LNCaP clone FGC (cell line): ENCODE data around the gene TTLL9.

Experiments
- DNase-seq: peaks from one replicate; pipeline ENCODE4 v3.0.0-alpha.2; 2011; ENCODE audit warnings: low read depth
- H3K4me3 ChIP-seq: 2 replicates; pipeline ENCODE4 v1.5.1; 2011; ENCODE audit warnings: mild to moderate bottlenecking, low read depth, low read length, control low read depth
- TF ChIP-seq, protein P1 (sequence below): IDR thresholded peaks from 2 replicates; pipeline ENCODE4 v1.5.1; 2012; ENCODE audit warnings: mild to moderate bottlenecking; ENCODE audit not compliant: control insufficient read depth, insufficient read depth; ENCODE audit errors: extremely low read depth

The TTLL9 gene, protein sequence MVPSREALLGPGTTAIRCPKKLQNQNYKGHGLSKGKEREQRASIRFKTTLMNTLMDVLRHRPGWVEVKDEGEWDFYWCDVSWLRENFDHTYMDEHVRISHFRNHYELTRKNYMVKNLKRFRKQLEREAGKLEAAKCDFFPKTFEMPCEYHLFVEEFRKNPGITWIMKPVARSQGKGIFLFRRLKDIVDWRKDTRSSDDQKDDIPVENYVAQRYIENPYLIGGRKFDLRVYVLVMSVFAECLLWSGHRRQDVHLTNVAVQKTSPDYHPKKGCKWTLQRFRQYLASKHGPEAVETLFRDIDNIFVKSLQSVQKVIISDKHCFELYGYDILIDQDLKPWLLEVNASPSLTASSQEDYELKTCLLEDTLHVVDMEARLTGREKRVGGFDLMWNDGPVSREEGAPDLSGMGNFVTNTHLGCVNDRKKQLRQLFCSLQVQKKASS

DNA sequence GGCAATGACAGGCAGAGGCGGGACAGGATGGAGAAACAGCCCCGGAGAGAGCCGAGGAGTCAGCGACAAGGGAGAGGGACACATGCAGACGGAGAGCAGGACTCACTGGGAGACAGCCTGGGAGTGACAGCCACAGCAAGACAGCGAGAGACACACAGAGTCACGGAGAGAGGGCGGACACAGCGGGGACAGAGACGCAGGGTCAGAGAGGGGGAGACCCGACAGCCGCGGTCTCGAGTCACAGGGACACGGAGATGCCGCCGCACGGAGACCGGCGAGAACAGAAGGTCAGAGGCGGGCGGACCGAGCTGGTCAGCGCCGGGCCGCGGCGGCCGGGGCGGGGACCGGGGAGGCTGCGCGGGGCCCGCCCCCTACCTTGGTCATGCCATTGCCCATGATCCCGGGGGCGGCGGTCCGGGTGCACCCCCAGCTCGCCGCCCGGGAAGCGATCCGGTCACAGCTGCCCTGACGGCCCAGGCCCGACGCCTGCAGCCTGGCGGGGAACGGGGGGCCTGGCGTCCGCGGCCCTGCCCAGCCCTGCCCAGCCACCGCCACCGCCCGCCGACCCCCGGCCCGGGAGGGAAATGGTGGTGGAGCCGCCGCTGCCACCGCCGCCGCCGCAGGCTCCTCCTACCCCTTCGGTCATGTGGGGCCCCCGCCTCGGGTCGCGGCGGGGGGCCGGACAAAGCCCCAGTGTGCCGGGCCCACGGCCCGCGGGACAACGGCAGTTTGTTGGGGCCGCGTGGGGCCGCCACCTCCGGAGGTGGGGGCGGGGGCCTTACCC lies at the start of gene TTLL9, which contains the start of gene DUSP15:
Gene TTLL9 (plus strand): TSS at position 693 of the 784 bp plus-strand sequence. CDS start 493 bp downstream, outside the sequence.
Gene DUSP15 (minus strand): TSS at position 586 of the 784 bp plus-strand sequence. CDS start 190 bp downstream, at position 396.
- DNase-seq: no peak
- TF ChIP-seq, protein P1, sequence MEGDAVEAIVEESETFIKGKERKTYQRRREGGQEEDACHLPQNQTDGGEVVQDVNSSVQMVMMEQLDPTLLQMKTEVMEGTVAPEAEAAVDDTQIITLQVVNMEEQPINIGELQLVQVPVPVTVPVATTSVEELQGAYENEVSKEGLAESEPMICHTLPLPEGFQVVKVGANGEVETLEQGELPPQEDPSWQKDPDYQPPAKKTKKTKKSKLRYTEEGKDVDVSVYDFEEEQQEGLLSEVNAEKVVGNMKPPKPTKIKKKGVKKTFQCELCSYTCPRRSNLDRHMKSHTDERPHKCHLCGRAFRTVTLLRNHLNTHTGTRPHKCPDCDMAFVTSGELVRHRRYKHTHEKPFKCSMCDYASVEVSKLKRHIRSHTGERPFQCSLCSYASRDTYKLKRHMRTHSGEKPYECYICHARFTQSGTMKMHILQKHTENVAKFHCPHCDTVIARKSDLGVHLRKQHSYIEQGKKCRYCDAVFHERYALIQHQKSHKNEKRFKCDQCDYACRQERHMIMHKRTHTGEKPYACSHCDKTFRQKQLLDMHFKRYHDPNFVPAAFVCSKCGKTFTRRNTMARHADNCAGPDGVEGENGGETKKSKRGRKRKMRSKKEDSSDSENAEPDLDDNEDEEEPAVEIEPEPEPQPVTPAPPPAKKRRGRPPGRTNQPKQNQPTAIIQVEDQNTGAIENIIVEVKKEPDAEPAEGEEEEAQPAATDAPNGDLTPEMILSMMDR: no peak
- H3K4me3 ChIP-seq: peak within 1 kb of the TSS; percentile 12; the same call in 1 of the 2 replicates

DNA sequence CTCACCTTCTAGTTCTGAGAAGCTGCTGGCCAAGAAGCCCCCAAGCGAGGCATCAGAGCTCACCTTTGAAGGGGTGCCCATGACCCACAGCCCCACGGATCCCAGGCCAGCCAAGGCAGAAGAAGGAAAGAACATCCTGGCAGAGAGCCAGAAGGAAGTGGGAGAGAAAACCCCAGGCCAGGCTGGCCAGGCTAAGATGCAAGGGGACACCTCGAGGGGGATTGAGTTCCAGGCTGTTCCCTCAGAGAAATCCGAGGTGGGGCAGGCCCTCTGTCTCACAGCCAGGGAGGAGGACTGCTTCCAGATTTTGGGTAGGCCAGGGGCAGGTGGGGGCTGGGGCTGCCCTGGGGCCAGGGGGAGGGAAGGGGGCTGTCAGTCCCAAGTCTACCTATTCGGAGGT lies 49.0 kb upstream of the TTLL9 start:
- no peak for DNase-seq
- no peak overlapping the region for H3K4me3 ChIP-seq
- TF ChIP-seq, protein P1: no peak

DNA sequence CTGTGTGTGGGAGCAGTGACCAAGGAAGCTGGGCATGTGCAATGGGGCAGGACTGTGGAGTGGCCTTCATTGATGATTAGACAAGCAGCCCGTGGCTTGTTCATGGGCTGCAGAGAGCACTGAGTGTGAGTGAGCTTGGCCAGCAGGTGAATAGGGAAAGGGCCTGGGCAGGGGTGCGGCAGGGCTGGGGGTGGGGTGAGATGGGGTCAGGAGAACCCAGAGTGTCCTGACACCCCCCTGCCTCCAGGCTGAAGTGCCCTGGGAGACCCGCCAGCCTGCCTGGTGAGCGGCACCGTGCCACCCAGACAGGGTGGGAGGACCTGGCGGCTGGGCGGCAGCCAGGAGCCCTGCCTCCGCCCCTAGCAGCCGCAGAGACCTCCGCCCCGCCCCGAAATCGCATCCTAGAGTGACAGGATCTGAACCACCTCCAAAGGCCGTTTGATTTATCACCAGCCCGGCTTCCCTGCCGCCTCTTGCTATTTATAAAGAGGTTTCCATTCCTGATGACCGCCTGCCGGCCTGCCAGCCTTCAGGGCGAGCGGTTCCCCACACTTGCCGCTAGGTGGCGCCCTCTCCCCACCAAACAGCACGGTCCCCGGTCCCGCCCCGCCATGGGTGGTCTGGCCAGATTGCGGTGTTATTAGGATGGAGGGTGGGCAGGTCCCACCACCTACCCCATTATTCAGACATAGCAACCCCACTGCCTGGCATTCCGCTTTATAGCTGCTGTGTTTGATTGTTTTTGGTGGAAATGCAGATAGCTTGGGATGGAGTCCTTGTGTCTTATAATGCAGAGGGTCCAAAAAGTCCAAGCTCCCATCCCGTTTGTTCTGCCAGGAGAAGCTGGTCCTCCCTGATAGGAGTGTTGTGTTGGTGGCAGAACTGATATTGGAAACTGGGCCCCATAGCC lies 47.8 kb upstream of the TTLL9 start:
- no peak overlapping the region for H3K4me3 ChIP-seq
- no peak for DNase-seq
- TF ChIP-seq, protein P1: peak; percentile 99

DNA sequence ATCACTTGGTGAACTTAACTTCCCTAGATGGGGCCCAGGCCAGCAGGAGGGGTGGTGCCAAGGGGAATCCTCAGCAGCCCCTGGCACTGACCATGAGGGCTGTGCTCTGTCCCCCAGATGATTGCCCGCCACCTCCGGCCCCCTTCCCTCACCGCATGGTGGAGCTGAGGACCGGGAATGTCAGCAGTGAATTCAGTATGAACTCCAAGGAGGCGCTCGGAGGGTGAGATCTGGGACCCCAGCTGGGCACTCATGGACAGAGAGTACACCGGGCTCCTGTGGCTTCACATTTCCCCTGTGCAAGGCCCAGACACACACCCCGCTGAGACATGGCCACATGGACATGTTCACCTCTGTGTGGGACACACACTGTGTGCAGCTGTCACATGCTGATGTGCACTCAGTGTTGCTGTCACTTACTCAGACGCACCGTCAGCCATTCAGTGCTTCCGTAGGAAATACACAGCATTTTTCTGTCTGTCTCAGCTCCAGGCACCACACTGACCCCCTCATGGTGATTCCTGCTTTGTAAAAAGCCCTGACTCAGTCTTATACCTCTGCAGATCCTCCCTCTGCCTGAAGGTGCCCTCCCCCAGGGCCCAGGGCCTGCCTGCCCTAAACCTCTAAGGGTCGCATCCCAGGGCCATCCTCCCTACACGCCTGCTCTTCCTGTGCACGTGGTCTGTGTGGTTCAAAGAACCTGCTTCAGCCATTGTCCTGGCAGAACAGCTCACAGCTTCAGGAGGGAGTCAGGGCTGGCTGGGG lies 46.9 kb upstream of the TTLL9 start:
- TF ChIP-seq, protein P1: no peak
- no peak overlapping the region for H3K4me3 ChIP-seq
- DNase-seq: no peak

DNA sequence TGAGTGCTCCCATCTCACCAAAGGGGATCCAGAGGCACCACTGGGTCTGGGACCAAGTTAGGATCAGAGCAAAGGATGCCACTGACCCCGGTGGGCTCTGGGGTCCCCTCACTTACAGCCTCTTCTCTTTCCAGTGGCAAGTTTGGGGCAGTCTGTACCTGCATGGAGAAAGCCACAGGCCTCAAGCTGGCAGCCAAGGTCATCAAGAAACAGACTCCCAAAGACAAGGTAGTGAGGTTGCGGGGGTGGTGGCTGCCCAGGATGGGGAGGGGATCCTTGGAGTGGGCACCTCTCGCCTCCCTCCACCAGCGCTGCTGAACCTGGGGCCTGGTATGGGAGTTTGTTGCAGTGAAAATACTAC lies 46.3 kb upstream of the TTLL9 start:
- H3K4me3 ChIP-seq: no peak overlapping the region

More for the DNA sequence above, 46.3 kb upstream of the TTLL9 start:
- no peak for DNase-seq
- TF ChIP-seq, protein P1: no peak
